Fibroblast of lung (primary cell): ENCODE data around the gene DCHS2. TPM values are rescaled to one million over a fixed set of nuclear protein-coding genes. Genes with fewer than 3 reads are reported as not detected.

Experiments used
- DNase-seq, 2 donors: peaks; one replicate each; pipeline versions ENCODE4 v3.0.0 to v3.0.0-alpha.2; 2010; ENCODE audit warnings: low read depth in 2 of 2
- H2AFZ ChIP-seq: 2 replicates; pipeline ENCODE4 v1.5.1; 2012; ENCODE audit warnings: low read length, control low read depth, inconsistent platforms
- H3K27ac ChIP-seq: 2 replicates; pipeline ENCODE4 v1.5.1; 2011; ENCODE audit warnings: low read length, control low read depth; ENCODE audit not compliant: insufficient read depth
- H3K27me3 ChIP-seq: 2 replicates; pipeline ENCODE4 v1.5.1; 2011; ENCODE audit warnings: mild to moderate bottlenecking, low read length; ENCODE audit not compliant: control insufficient read depth, insufficient read depth
- H3K36me3 ChIP-seq: 2 replicates; pipeline ENCODE4 v1.5.1; 2011; ENCODE audit warnings: low read length; ENCODE audit not compliant: control insufficient read depth, insufficient read depth
- H3K4me1 ChIP-seq: 2 replicates; pipeline ENCODE4 v1.5.1; 2011; ENCODE audit warnings: low read length; ENCODE audit not compliant: control insufficient read depth, insufficient read depth; ENCODE audit errors: extremely low read depth
- H3K4me2 ChIP-seq: 2 replicates; pipeline ENCODE4 v1.5.1; 2011; ENCODE audit warnings: low read length, control low read depth; ENCODE audit not compliant: insufficient read depth; ENCODE audit errors: extremely low read depth
- H3K4me3 ChIP-seq, 4 experiments: fragments of 200-600 bp in 1 of 4; sonication (generic) in 1 of 4; replicated peaks in 1 of 4; 2 replicates each; pipeline ENCODE4 v1.5.1; 2011 to 2016; ENCODE audit warnings: low read length in 4 of 4, low read depth in 3 of 4, mild to moderate bottlenecking in 3 of 4, control low read depth in 2 of 4, inconsistent platforms in 1 of 4, mixed read lengths in 1 of 4; ENCODE audit not compliant: insufficient read depth in 1 of 4; ENCODE audit errors: control extremely low read depth in 1 of 4
- H3K79me2 ChIP-seq: 2 replicates; pipeline ENCODE4 v1.5.1; 2012; ENCODE audit warnings: mild to moderate bottlenecking, low read length, inconsistent platforms; ENCODE audit not compliant: control insufficient read depth, insufficient read depth
- H3K9ac ChIP-seq: 2 replicates; pipeline ENCODE4 v1.5.1; 2011; ENCODE audit warnings: mild to moderate bottlenecking, low read length, control low read depth; ENCODE audit not compliant: insufficient read depth
- H3K9me3 ChIP-seq: 2 replicates; pipeline ENCODE4 v1.5.1; 2012; ENCODE audit warnings: low read depth, low read length; ENCODE audit not compliant: control insufficient read depth, insufficient read depth
- H4K20me1 ChIP-seq: 2 replicates; pipeline ENCODE4 v1.5.1; 2011; ENCODE audit warnings: low read length; ENCODE audit not compliant: control insufficient read depth, insufficient read depth; ENCODE audit errors: extremely low read depth
- CTCF ChIP-seq, 2 donors: IDR thresholded peaks in 1 of 2; conservative IDR thresholded peaks in 1 of 2; 1 replicate in 1 of 2; 2 replicates in 1 of 2; pipeline ENCODE4 v1.5.1; 2011 to 2012; ENCODE audit warnings: low read length in 2 of 2, control low read depth in 1 of 2, inconsistent platforms in 1 of 2, low read depth in 1 of 2, mild to moderate bottlenecking in 1 of 2
- EZH2 ChIP-seq: IDR thresholded peaks from 2 replicates; pipeline ENCODE4 v1.5.1; 2012; ENCODE audit warnings: low read length, control low read depth, mild to moderate bottlenecking; ENCODE audit errors: missing control alignments
- polyA plus RNA-seq, 2 donors: library from polyadenylated mRNA; depleted of rRNA in 1 of 2; stranded (reverse) in 1 of 2; unstranded in 1 of 2; fragments of >200 nt; gene quantifications; 2 replicates each; pipeline ENCODE4 v1.2.1, GENCODE V29; 2011 to 2012; ENCODE audit warnings: missing spikeins in 1 of 2
- total RNA-seq: library from RNA; depleted of rRNA; stranded (reverse); fragments of >200 nt; gene quantifications from 2 replicates; pipeline ENCODE4 v1.2.1, GENCODE V29; 2014

Gene DCHS2
- total and polyA plus RNA-seq, 2 donors (not counting 1 experiment from before 2014, with no cell fraction given) = not detected

GRCh38 chr4:154344686-154345085 lies 146.9 kb downstream of the DCHS2 start:
- no peaks in the 10 kb centered on the region for H3K36me3 ChIP-seq
- TF ChIP-seq CTCF (conservative IDR thresholded peaks at IDR 0.05 in 1 of 2, IDR thresholded peaks at IDR 0.05 in 1 of 2; ENCODE audit: low read depth in 1 of 2, low read length in 2 of 2) = no peak
- no peak for TF ChIP-seq EZH2
- H3K4me3 ChIP-seq = no peak overlapping the region
- H3K4me1 ChIP-seq = no peaks in the 10 kb centered on the region
- no peaks in the 10 kb centered on the region for H3K9me3 ChIP-seq
- H4K20me1 ChIP-seq = no peaks in the 10 kb centered on the region
- H3K4me2 ChIP-seq = no peak overlapping the region
- H3K79me2 ChIP-seq = no peaks in the 10 kb centered on the region
- DNase-seq = no peak
- no peak overlapping the region for H2AFZ ChIP-seq
- H3K27ac ChIP-seq = no peak overlapping the region
- H3K9ac ChIP-seq = no peak overlapping the region
- no peaks in the 10 kb centered on the region for H3K27me3 ChIP-seq

- Histone ChIP-seq H2AFZ (no peak overlapping the region), H3K27ac (no peak overlapping the region), H3K27me3 (no peaks in the 10 kb centered on the region), H3K4me2 (no peak overlapping the region), H3K4me3 (no peak overlapping the region), H3K79me2 (no peaks in the 10 kb centered on the region), H3K4me1 (no peaks in the 10 kb centered on the region), H4K20me1 (no peaks in the 10 kb centered on the region), H3K9me3 (no peaks in the 10 kb centered on the region), H3K36me3 (no peaks in the 10 kb centered on the region), H3K9ac (no peak overlapping the region)
- TF ChIP-seq EZH2 (no peak), CTCF (conservative IDR thresholded peaks at IDR 0.05 in 1 of 2, IDR thresholded peaks at IDR 0.05 in 1 of 2; ENCODE audit: low read depth in 1 of 2, low read length in 2 of 2) (no peak)
- DNase-seq = no peak
These were observed 147.9 kb downstream of the DCHS2 start for GRCh38 chr4:154343651-154344050.

GRCh38 chr4:154341448-154341847 lies 150.2 kb downstream of the DCHS2 start:
- Histone ChIP-seq H3K9me3 (no peaks in the 10 kb centered on the region), H3K4me1 (no peaks in the 10 kb centered on the region), H3K27me3 (no peaks in the 10 kb centered on the region), H3K79me2 (no peaks in the 10 kb centered on the region), H4K20me1 (no peaks in the 10 kb centered on the region), H3K9ac (no peak overlapping the region), H2AFZ (no peak overlapping the region), H3K27ac (no peak overlapping the region), H3K36me3 (no peaks in the 10 kb centered on the region), H3K4me2 (no peak overlapping the region), H3K4me3 (no peak overlapping the region)
- no peak for TF ChIP-seq CTCF (conservative IDR thresholded peaks at IDR 0.05 in 1 of 2, IDR thresholded peaks at IDR 0.05 in 1 of 2; ENCODE audit: low read depth in 1 of 2, low read length in 2 of 2)
- no peak for DNase-seq
